Measurements from ENCODE around the gene IYD.

The IYD gene

GRCh38 chr6:150417250-150417649 is 48.4 kb downstream of the IYD start:
- H3K27ac ChIP-seq, result no peak overlapping the region
- no peaks in the 10 kb centered on the region for H3K36me3 ChIP-seq
- no peaks in the 10 kb centered on the region for H3K9me3 ChIP-seq
- no peak overlapping the region for H3K4me3 ChIP-seq (ENCODE audit: low read depth in 1 of 2, low read length in 1 of 2)
- TF ChIP-seq CTCF (IDR thresholded peaks at IDR 0.05), result no peak
- H3K27me3 ChIP-seq, result peaks cover 62% of the 10 kb centered on the region
- peaks cover 4 to 5% of the 10 kb centered on the region in 2 experiments for H3K4me1 ChIP-seq (ENCODE audit: control insufficient read depth in 1 of 2, insufficient read depth in 1 of 2, low read depth in 1 of 2, low read length in 1 of 2)

- H3K4me1 ChIP-seq (ENCODE audit: control insufficient read depth in 1 of 2, insufficient read depth in 1 of 2, low read depth in 1 of 2, low read length in 1 of 2), result peaks cover 4 to 5% of the 10 kb centered on the region in 2 experiments
- H3K4me3 ChIP-seq (ENCODE audit: low read depth in 1 of 2, low read length in 1 of 2), result no peak overlapping the region
- no peaks in the 10 kb centered on the region for H3K9me3 ChIP-seq
- no peaks in the 10 kb centered on the region for H3K36me3 ChIP-seq
- no peak overlapping the region for H3K27ac ChIP-seq
- H3K27me3 ChIP-seq, result peaks cover 57% of the 10 kb centered on the region
- no peak for TF ChIP-seq CTCF (IDR thresholded peaks at IDR 0.05)
Measured at GRCh38 chr6:150417899-150418826, 49.4 kb downstream of the IYD start.

- Histone ChIP-seq H3K27ac (no peak overlapping the region), H3K4me1 (ENCODE audit: control insufficient read depth in 1 of 2, insufficient read depth in 1 of 2, low read depth in 1 of 2, low read length in 1 of 2) (peaks cover 4 to 5% of the 10 kb centered on the region in 2 experiments), H3K27me3 (peaks cover 49% of the 10 kb centered on the region), H3K9me3 (no peaks in the 10 kb centered on the region), H3K36me3 (no peaks in the 10 kb centered on the region), H3K4me3 (ENCODE audit: low read depth in 1 of 2, low read length in 1 of 2) (no peak overlapping the region)
- TF ChIP-seq CTCF (IDR thresholded peaks at IDR 0.05), result no peak
Measured at GRCh38 chr6:150418827-150419594, 50.2 kb downstream of the IYD start.

GRCh38 chr6:150420428-150420827 is 51.6 kb downstream of the IYD start:
- peaks cover 39% of the 10 kb centered on the region for H3K27me3 ChIP-seq
- no peaks in the 10 kb centered on the region for H3K9me3 ChIP-seq
- H3K27ac ChIP-seq, result no peak overlapping the region
- H3K4me3 ChIP-seq (ENCODE audit: low read depth in 1 of 2, low read length in 1 of 2), result no peak overlapping the region
- no peaks in the 10 kb centered on the region for H3K36me3 ChIP-seq
- H3K4me1 ChIP-seq (ENCODE audit: control insufficient read depth in 1 of 2, insufficient read depth in 1 of 2, low read depth in 1 of 2, low read length in 1 of 2), result peaks cover 4 to 5% of the 10 kb centered on the region in 2 experiments
- TF ChIP-seq CTCF (IDR thresholded peaks at IDR 0.05), result no peak

- Histone ChIP-seq H3K27ac (no peak overlapping the region), H3K36me3 (no peaks in the 10 kb centered on the region), H3K4me1 (ENCODE audit: control insufficient read depth in 1 of 2, insufficient read depth in 1 of 2, low read depth in 1 of 2, low read length in 1 of 2) (peaks cover 4 to 5% of the 10 kb centered on the region in 2 experiments), H3K4me3 (ENCODE audit: low read depth in 1 of 2, low read length in 1 of 2) (no peak overlapping the region), H3K27me3 (peaks cover 35% of the 10 kb centered on the region), H3K9me3 (no peaks in the 10 kb centered on the region)
- TF ChIP-seq CTCF (IDR thresholded peaks at IDR 0.05), result no peak
Measured at GRCh38 chr6:150420926-150421325, 52.1 kb downstream of the IYD start.

All from neutrophil (primary cell).